ENCODE results near the gene PLXNA4. TPM values are rescaled to one million over a fixed set of nuclear protein-coding genes. Genes with fewer than 3 reads are reported as not detected.

Gene PLXNA4
- total RNA-seq, 1 donor from 2014 or later = 3.3 TPM

- peak overlapping the region; percentile 11 for H3K4me2 ChIP-seq (ENCODE audit: low read length)
These were observed 168.5 kb downstream of the PLXNA4 start for GRCh38 chr7:132407764-132408163.

GRCh38 chr7:132406039-132406438, 170.2 kb downstream of the PLXNA4 start:
- peak; percentile 13 for FAIRE-seq
- peak overlapping the region; percentile 39 for H3K4me2 ChIP-seq (ENCODE audit: low read length)
- H3K27ac ChIP-seq (ENCODE audit: low read depth, low read length) = peak overlapping the region; percentile 26
- peaks cover under 1% of the 10 kb centered on the region for H3K27me3 ChIP-seq (ENCODE audit: insufficient read depth, low read length)
- H3K4me3 Mint-ChIP-seq (ENCODE audit: unreplicated experiment) = no peak overlapping the region
- H3K27ac Mint-ChIP-seq (ENCODE audit: unreplicated experiment) = no peak overlapping the region
- peaks cover 28% of the 10 kb centered on the region for H3K27me3 Mint-ChIP-seq (ENCODE audit: low read depth, unreplicated experiment)
- peaks cover 8% of the 10 kb centered on the region for H3K4me1 Mint-ChIP-seq (ENCODE audit: low read depth, unreplicated experiment)
- TF ChIP-seq EZH2 (IDR thresholded peaks at IDR 0.05; ENCODE audit: insufficient read depth, low read length) (no peak), CTCF (IDR thresholded peaks at IDR 0.05; ENCODE audit: insufficient read depth, low read depth, low read length) (no peak)
- peak; percentile 84 for DNase-seq (ENCODE audit: low read depth)
- H3K4me3 ChIP-seq (ENCODE audit: insufficient read depth, low read depth, low read length) = no peak overlapping the region
- H2AFZ ChIP-seq (ENCODE audit: low read depth, low read length) = no peak overlapping the region
- H3K36me3 ChIP-seq (ENCODE audit: insufficient read depth, low read length) = no peaks in the 10 kb centered on the region
- no peaks in the 10 kb centered on the region for H3K36me3 Mint-ChIP-seq (ENCODE audit: low read depth, unreplicated experiment)
- H3K79me2 ChIP-seq (ENCODE audit: insufficient read depth, low read length) = no peaks in the 10 kb centered on the region
- no peaks in the 10 kb centered on the region for H4K20me1 ChIP-seq (ENCODE audit: insufficient read depth, low read length)
- H3K9ac ChIP-seq (ENCODE audit: low read length) = peak overlapping the region; percentile 7
- no peaks in the 10 kb centered on the region for H3K9me3 ChIP-seq (ENCODE audit: insufficient read depth, low read depth, low read length)
- peaks cover 33% of the 10 kb centered on the region for H3K4me1 ChIP-seq (ENCODE audit: insufficient read depth, low read length)
- H3K9me3 Mint-ChIP-seq (ENCODE audit: unreplicated experiment) = peaks cover 2% of the 10 kb centered on the region

More at GRCh38 chr7:132407764-132408163, 168.5 kb downstream of the PLXNA4 start:
- TF ChIP-seq CTCF (IDR thresholded peaks at IDR 0.05; ENCODE audit: insufficient read depth, low read depth, low read length) (no peak), EZH2 (IDR thresholded peaks at IDR 0.05; ENCODE audit: insufficient read depth, low read length) (no peak)
- Histone ChIP-seq H3K9ac (ENCODE audit: low read length) (no peak overlapping the region), H3K9me3 (ENCODE audit: insufficient read depth, low read depth, low read length) (no peaks in the 10 kb centered on the region), H3K79me2 (ENCODE audit: insufficient read depth, low read length) (no peaks in the 10 kb centered on the region), H3K4me3 (ENCODE audit: insufficient read depth, low read depth, low read length) (no peak overlapping the region), H3K36me3 (ENCODE audit: insufficient read depth, low read length) (no peaks in the 10 kb centered on the region), H3K4me1 (ENCODE audit: insufficient read depth, low read length) (peaks cover 27% of the 10 kb centered on the region), H4K20me1 (ENCODE audit: insufficient read depth, low read length) (no peaks in the 10 kb centered on the region), H3K27me3 (ENCODE audit: insufficient read depth, low read length) (peaks cover 4% of the 10 kb centered on the region), H3K27ac (ENCODE audit: low read depth, low read length) (no peak overlapping the region), H2AFZ (ENCODE audit: low read depth, low read length) (no peak overlapping the region)
- H3K36me3 Mint-ChIP-seq (ENCODE audit: low read depth, unreplicated experiment) = no peaks in the 10 kb centered on the region
- H3K4me1 Mint-ChIP-seq (ENCODE audit: low read depth, unreplicated experiment) = peaks cover 8% of the 10 kb centered on the region
- FAIRE-seq = no peak
- H3K27ac Mint-ChIP-seq (ENCODE audit: unreplicated experiment) = no peak overlapping the region
- H3K27me3 Mint-ChIP-seq (ENCODE audit: low read depth, unreplicated experiment) = peaks cover 35% of the 10 kb centered on the region
- DNase-seq (ENCODE audit: low read depth) = no peak
- H3K9me3 Mint-ChIP-seq (ENCODE audit: unreplicated experiment) = peaks cover 2% of the 10 kb centered on the region
- H3K4me3 Mint-ChIP-seq (ENCODE audit: unreplicated experiment) = no peak overlapping the region

GRCh38 chr7:132404261-132404660, 172.0 kb downstream of the PLXNA4 start:
- no peaks in the 10 kb centered on the region for H3K9me3 ChIP-seq (ENCODE audit: insufficient read depth, low read depth, low read length)
- peaks cover 33% of the 10 kb centered on the region for H3K4me1 ChIP-seq (ENCODE audit: insufficient read depth, low read length)
- TF ChIP-seq CTCF (IDR thresholded peaks at IDR 0.05; ENCODE audit: insufficient read depth, low read depth, low read length) (no peak), EZH2 (IDR thresholded peaks at IDR 0.05; ENCODE audit: insufficient read depth, low read length) (no peak)
- no peaks in the 10 kb centered on the region for H3K36me3 ChIP-seq (ENCODE audit: insufficient read depth, low read length)
- no peaks in the 10 kb centered on the region for H3K9me3 Mint-ChIP-seq (ENCODE audit: unreplicated experiment)
- H3K4me2 ChIP-seq (ENCODE audit: low read length) = no peak overlapping the region
- H3K9ac ChIP-seq (ENCODE audit: low read length) = no peak overlapping the region
- peaks cover 22% of the 10 kb centered on the region for H3K27me3 Mint-ChIP-seq (ENCODE audit: low read depth, unreplicated experiment)
- no peak overlapping the region for H3K4me3 ChIP-seq (ENCODE audit: insufficient read depth, low read depth, low read length)
- no peaks in the 10 kb centered on the region for H3K79me2 ChIP-seq (ENCODE audit: insufficient read depth, low read length)
- H3K4me3 Mint-ChIP-seq (ENCODE audit: unreplicated experiment) = no peak overlapping the region
- H3K27ac Mint-ChIP-seq (ENCODE audit: unreplicated experiment) = no peak overlapping the region
- H3K36me3 Mint-ChIP-seq (ENCODE audit: low read depth, unreplicated experiment) = no peaks in the 10 kb centered on the region
- H3K27ac ChIP-seq (ENCODE audit: low read depth, low read length) = no peak overlapping the region
- no peaks in the 10 kb centered on the region for H3K27me3 ChIP-seq (ENCODE audit: insufficient read depth, low read length)
- DNase-seq (ENCODE audit: low read depth) (no peak), FAIRE-seq (no peak)
- no peaks in the 10 kb centered on the region for H4K20me1 ChIP-seq (ENCODE audit: insufficient read depth, low read length)
- H2AFZ ChIP-seq (ENCODE audit: low read depth, low read length) = no peak overlapping the region
- H3K4me1 Mint-ChIP-seq (ENCODE audit: low read depth, unreplicated experiment) = peaks cover 8% of the 10 kb centered on the region

Data from astrocyte (in vitro differentiated cells and primary cell).